Body of pancreas (tissue), 4 donors: ENCODE results near the gene ACTA2.

ENCODE experiments used
- CTCF ChIP-seq, 7 experiments: fragments of 450-650 bp in 4 of 7; fragments of 200-600 bp in 3 of 7; sonication (generic) in 3 of 7; IDR thresholded peaks; one replicate each; pipeline ENCODE4 v1.5.1; 2016 to 2019; ENCODE audit warnings: antibody characterized with exemption in 7 of 7
- POLR2A ChIP-seq, 3 donors: fragments of 450-650 bp; IDR thresholded peaks; one replicate each; pipeline ENCODE4 v1.6.1; 2016; ENCODE audit warnings: antibody characterized with exemption in 3 of 3, mild to moderate bottlenecking in 2 of 3

- TF ChIP-seq CTCF (IDR thresholded peaks at IDR 0.05) = no peak
- TF ChIP-seq POLR2A (IDR thresholded peaks at IDR 0.05) = no peak
Observed at GRCh38 chr10:88898727-88899126, 53.8 kb downstream of the ACTA2 start.
